Left renal pelvis (tissue), 4 donors: ENCODE results near the gene OAT. TPM values are rescaled to one million over a fixed set of nuclear protein-coding genes. Genes with fewer than 3 reads are reported as not detected.

Experiments used
- DNase-seq, 4 donors: peaks; one replicate each; pipeline ENCODE4 v3.0.0-alpha.2; 2013; ENCODE audit warnings: low read depth in 4 of 4, low spot score in 3 of 4
- polyA plus RNA-seq, 4 donors: library from polyadenylated mRNA; unstranded; fragments of 120-200 nt; gene quantifications; one replicate each; pipeline ENCODE4 v1.2.1, GENCODE V29; 2013; ENCODE audit not compliant: insufficient read length in 4 of 4

Gene OAT
- polyA plus RNA-seq, 4 donors = 93.4 to 121 (median 99.6) TPM

GRCh38 chr10:124356701-124357560, 61.8 kb downstream of the OAT start:
- DNase-seq = no peak

GRCh38 chr10:124354411-124355382, 64.0 kb downstream of the OAT start:
- peak in 3 of 4 donors; percentile 25 to 56 (median 35) for DNase-seq

- no peak for DNase-seq
These were observed 64.8 kb downstream of the OAT start for GRCh38 chr10:124353896-124354295.

GRCh38 chr10:124353091-124353815, 65.5 kb downstream of the OAT start:
- no peak for DNase-seq

- no peak for DNase-seq
These were observed 67.1 kb downstream of the OAT start for GRCh38 chr10:124351481-124352220.

- no peak for DNase-seq
These were observed 67.9 kb downstream of the OAT start for GRCh38 chr10:124350806-124351205.

GRCh38 chr10:124349996-124350280, 68.8 kb downstream of the OAT start:
- no peak for DNase-seq

GRCh38 chr10:124349231-124349995, 69.3 kb downstream of the OAT start:
- no peak for DNase-seq

- no peak for DNase-seq
These were observed 69.9 kb downstream of the OAT start for GRCh38 chr10:124348801-124349200.

- no peak for DNase-seq
These were observed 70.8 kb downstream of the OAT start for GRCh38 chr10:124347956-124348355.

Other genes with a start within 250 kb of the OAT start
- not detected for gene NKX1-2, start 31.1 kb upstream of the OAT start, polyA plus RNA-seq
- 10 to 100 TPM; 15.7 to 23.9 (median 16.6) TPM for gene LHPP, start 42.9 kb upstream of the OAT start, polyA plus RNA-seq